HepG2 (cell line): Measurements from ENCODE around the gene FOXN3.

Source experiments
- KLF11 ChIP-seq: IDR thresholded peaks from 2 replicates; pipeline ENCODE4 v1.6.1; 2016; ENCODE audit warnings: missing compliant biosample characterization
- TAF15 ChIP-seq: fragments of 200-400 bp; formaldehyde crosslinking; IDR thresholded peaks from one replicate; pipeline ENCODE4 v1.6.1; 2018; ENCODE audit warnings: mild to moderate bottlenecking, low read depth, low read length; ENCODE audit not compliant: poor library complexity, severe bottlenecking
- ZNF274 ChIP-seq: sonication (generic); formaldehyde crosslinking; IDR thresholded peaks from 2 replicates; pipeline ENCODE4 v1.5.1; 2020; ENCODE audit warnings: mild to moderate bottlenecking, missing genetic modification reagents

GRCh38 chr14:89304972-89305703, 111.9 kb downstream of the FOXN3 start:
- no peak for TF ChIP-seq KLF11 (CRISPR knock-in tag)
- TF ChIP-seq ZNF274 (CRISPR knock-in tag): no peak
- no peak for TF ChIP-seq TAF15
